Measurements from ENCODE around the gene C1QL2. TPM values are rescaled to one million over a fixed set of nuclear protein-coding genes. Genes with fewer than 3 reads are reported as not detected.

The C1QL2 gene
- total RNA-seq, 1 donor from 2014 or later, result not detected

GRCh38 chr2:119184512-119184911, 26.0 kb upstream of the C1QL2 start:
- intact Hi-C loops (cut with micrococcal nuclease), result no loop called here
- no peak for DNase-seq
- no peak overlapping the region for H3K27ac ChIP-seq (replicated peaks)
- TF ChIP-seq CTCF (IDR thresholded peaks at IDR 0.05; ENCODE audit: borderline replicate concordance), result no peak
- H3K36me3 ChIP-seq, result no peaks in the 10 kb centered on the region
- H3K9me3 ChIP-seq (replicated peaks), result no peaks in the 10 kb centered on the region
- H3K4me3 ChIP-seq, result no peak overlapping the region
- H3K4me1 ChIP-seq, result peaks cover 1% of the 10 kb centered on the region
- H3K27me3 ChIP-seq (ENCODE audit: low read depth), result peaks cover 20% of the 10 kb centered on the region

- no peak for TF ChIP-seq CTCF (IDR thresholded peaks at IDR 0.05; ENCODE audit: borderline replicate concordance)
- no peak overlapping the region for H3K27ac ChIP-seq (replicated peaks)
- H3K9me3 ChIP-seq (replicated peaks), result no peaks in the 10 kb centered on the region
- H3K4me1 ChIP-seq, result peaks cover 6% of the 10 kb centered on the region
- intact Hi-C loops (cut with micrococcal nuclease), result no loop called here
- no peaks in the 10 kb centered on the region for H3K36me3 ChIP-seq
- peaks cover 9% of the 10 kb centered on the region for H3K27me3 ChIP-seq (ENCODE audit: low read depth)
- DNase-seq, result no peak
- H3K4me3 ChIP-seq, result no peak overlapping the region
Observed at GRCh38 chr2:119181791-119182445, 23.4 kb upstream of the C1QL2 start.

GRCh38 chr2:119181391-119181790, 22.8 kb upstream of the C1QL2 start:
- Histone ChIP-seq H3K4me3 (no peak overlapping the region), H3K27ac (replicated peaks) (no peak overlapping the region), H3K36me3 (no peaks in the 10 kb centered on the region), H3K4me1 (peaks cover 6% of the 10 kb centered on the region), H3K9me3 (replicated peaks) (no peaks in the 10 kb centered on the region), H3K27me3 (ENCODE audit: low read depth) (peaks cover 7% of the 10 kb centered on the region)
- no peak for TF ChIP-seq CTCF (IDR thresholded peaks at IDR 0.05; ENCODE audit: borderline replicate concordance)
- no peak for DNase-seq
- intact Hi-C loops (cut with micrococcal nuclease), result no loop called here

- intact Hi-C loops (cut with micrococcal nuclease), result no loop called here
- H3K9me3 ChIP-seq (replicated peaks), result no peaks in the 10 kb centered on the region
- no peak for DNase-seq
- TF ChIP-seq CTCF (IDR thresholded peaks at IDR 0.05; ENCODE audit: borderline replicate concordance), result no peak
- H3K36me3 ChIP-seq, result no peaks in the 10 kb centered on the region
- no peak overlapping the region for H3K4me3 ChIP-seq
- H3K4me1 ChIP-seq, result peaks cover 6% of the 10 kb centered on the region
- peaks cover 2% of the 10 kb centered on the region for H3K27me3 ChIP-seq (ENCODE audit: low read depth)
- H3K27ac ChIP-seq (replicated peaks), result no peak overlapping the region
Observed at GRCh38 chr2:119180892-119181291, 22.3 kb upstream of the C1QL2 start.

- TF ChIP-seq CTCF (IDR thresholded peaks at IDR 0.05; ENCODE audit: borderline replicate concordance), result no peak
- peaks cover 6% of the 10 kb centered on the region for H3K4me1 ChIP-seq
- no peaks in the 10 kb centered on the region for H3K9me3 ChIP-seq (replicated peaks)
- no peaks in the 10 kb centered on the region for H3K36me3 ChIP-seq
- H3K27me3 ChIP-seq (ENCODE audit: low read depth), result no peaks in the 10 kb centered on the region
- H3K4me3 ChIP-seq, result no peak overlapping the region
- DNase-seq, result no peak
- intact Hi-C loops (cut with micrococcal nuclease), result no loop called here
- no peak overlapping the region for H3K27ac ChIP-seq (replicated peaks)
Observed at GRCh38 chr2:119179991-119180390, 21.4 kb upstream of the C1QL2 start.

All from left ventricle myocardium inferior (tissue), 1 donor.